ENCODE measurements around the gene FAM118B.
"Not testable (repeated sequence)": the region's sequence is repeated elsewhere in the genome, so short reads cannot be mapped to it uniquely, and the experiment has no call there.

The FAM118B gene

DNA sequence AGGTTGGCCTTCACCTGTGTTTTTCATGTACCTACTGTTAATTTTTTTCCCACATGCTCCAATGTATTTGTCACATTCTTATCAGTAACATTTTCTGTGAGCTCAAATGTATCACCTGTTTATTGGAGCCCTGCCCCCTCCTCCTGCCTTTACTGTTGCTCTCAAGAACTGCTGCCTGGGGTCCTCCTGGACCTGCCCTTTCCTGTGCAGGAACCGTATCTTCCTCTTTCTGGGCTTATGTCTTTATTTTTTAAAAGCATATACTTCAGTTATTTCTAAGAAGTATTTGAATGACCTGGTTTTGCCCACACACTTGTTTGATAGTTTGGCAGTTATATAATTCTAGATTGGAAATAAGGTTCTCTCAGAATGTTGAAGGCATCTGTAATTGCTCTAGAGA lies 5.9 kb downstream of the FAM118B start:
- no peak for DNase-seq (ENCODE audit: low read depth in 2 of 2)

GRCh38 chr11:126219547-126219946 lies 8.0 kb downstream of the FAM118B start:
- DNase-seq (ENCODE audit: low read depth in 2 of 2) = no peak

GRCh38 chr11:126224647-126225294 lies 13.2 kb downstream of the FAM118B start:
- DNase-seq (ENCODE audit: low read depth in 2 of 2) = no peak

DNA sequence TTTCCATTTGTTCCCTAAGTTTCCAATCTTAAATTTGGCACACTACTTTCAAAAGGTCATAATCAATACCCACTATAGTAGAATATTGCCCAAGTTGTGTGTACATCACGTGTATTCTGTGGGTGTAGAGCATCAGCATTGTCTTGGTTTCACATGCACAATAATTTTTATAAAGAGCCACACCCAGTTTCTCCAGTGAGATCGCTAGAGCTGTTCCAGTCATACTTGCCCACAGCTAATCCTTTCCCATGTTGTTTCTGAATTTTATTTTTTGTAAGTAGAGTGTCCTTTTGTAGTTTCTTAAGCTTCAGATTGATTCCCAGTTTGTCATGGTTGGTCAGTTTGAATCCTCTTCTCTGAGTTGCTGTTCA lies 13.7 kb downstream of the FAM118B start:
- DNase-seq (ENCODE audit: low read depth in 2 of 2) = no peak

DNA sequence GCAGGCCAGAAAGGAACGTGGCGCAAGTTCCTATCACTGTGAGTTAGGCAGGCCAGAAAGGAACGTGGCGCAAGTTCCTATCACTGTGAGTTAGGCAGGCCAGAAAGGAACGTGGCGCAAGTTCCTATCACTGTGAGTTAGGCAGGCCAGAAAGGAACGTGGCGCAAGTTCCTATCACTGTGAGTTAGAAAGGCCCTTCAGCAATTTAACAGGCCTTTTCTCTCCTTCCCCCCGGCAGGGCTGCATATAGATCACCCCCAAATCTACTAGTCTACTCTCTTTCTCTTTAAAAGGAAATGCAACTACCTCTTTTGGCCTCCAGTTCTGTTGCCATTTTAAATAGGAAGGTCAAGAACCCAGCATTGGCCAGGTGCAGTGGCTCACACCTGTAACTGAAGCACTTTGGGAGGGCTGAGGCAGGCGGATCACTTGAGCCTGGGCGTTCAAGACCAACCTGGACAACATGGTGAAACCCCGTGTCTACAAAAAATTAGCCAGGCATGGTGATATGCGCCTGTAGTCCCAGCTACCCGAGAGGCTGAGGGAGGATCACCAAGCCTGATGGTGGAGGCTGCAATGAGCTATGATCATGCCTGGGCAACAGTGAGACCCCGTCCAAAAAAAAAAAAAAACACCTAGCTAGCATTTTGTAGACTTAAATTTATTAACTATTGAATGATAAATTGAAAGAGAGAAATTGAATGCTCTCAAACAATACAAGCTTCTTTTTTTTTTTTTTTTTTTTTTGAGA lies 14.9 kb downstream of the FAM118B start:
- DNase-seq (ENCODE audit: low read depth in 2 of 2) = no peak

DNA sequence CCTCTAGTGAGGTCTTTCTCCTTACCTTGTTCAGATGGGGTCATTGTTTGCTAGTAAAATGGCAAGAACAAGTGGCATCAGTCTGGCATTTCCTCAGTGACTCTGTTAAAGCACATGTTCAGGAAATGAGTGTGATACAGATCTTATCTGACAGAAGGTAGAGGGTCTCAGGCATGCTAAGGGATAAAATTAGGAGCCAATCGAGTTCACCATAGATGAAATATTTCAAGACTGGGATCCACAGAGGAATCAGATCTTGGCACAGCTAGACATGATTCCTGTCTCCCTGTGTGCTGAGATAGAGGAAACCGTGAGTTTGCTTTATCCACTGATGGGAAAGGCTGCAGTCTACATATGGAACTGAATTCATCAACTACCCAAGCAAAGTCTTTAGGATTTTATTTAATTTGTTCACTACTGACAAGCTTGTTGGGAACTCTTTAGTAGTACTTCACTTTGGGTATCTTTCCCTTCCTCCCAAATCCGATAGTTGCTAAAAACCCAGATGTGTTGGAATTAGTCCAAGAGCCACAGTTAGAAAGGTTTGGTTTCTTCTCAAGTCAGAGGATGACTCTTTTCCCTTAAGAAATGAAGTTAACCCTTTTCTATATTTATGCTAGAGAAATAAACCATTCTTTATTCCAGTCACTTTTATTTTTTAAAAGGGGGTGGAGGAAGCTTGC lies 18.4 kb downstream of the FAM118B start:
- no peak for DNase-seq (ENCODE audit: low read depth in 2 of 2)

GRCh38 chr11:126231725-126232459 lies 20.3 kb downstream of the FAM118B start:
- no peak for DNase-seq (ENCODE audit: low read depth in 2 of 2)

- no peak for DNase-seq (ENCODE audit: low read depth in 2 of 2)
Measured at GRCh38 chr11:126232683-126233082, 21.1 kb downstream of the FAM118B start.

DNA sequence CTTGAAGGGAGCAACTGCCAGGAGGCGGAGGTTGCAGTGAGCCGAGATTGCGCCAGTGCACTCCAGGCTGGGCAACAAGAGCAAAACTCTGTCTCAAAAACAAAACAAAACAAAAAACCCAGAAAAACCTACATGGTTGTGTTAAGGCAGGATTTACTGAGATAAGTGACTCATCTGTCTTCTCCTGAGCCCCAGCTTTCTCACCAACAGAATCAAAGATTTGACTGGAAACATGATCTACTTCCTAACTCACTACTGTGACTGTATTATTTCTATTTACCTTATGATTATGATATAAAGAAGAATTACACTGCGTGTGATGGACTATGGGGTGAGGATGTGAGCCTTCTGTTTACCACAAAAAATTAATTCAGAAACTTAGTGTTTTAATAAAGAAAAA lies 21.8 kb downstream of the FAM118B start:
- no peak for DNase-seq (ENCODE audit: low read depth in 2 of 2)

- DNase-seq (ENCODE audit: low read depth in 2 of 2) = no peak
Measured at GRCh38 chr11:126246636-126247035, 35.1 kb downstream of the FAM118B start.

DNA sequence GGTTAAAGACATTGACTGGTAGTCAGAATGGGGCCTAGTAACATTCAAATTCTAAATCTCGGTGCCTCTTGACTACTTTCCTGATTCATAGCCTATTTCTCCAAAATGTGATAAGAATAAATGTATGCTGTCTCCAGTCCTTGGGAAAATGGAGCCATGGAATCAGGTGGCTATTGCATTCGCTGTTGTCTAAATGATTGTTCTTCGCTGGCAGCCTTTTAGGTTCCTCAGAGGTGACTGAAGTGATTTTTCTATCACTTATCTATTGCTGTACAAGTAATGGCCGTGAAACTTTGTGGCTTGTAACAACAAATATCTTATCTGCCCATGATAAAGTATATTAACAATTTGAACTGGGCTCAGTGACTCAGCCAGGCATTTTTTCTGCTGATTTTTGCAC lies 41.7 kb downstream of the FAM118B start:
- DNase-seq (ENCODE audit: low read depth in 2 of 2) = no peak

DNA sequence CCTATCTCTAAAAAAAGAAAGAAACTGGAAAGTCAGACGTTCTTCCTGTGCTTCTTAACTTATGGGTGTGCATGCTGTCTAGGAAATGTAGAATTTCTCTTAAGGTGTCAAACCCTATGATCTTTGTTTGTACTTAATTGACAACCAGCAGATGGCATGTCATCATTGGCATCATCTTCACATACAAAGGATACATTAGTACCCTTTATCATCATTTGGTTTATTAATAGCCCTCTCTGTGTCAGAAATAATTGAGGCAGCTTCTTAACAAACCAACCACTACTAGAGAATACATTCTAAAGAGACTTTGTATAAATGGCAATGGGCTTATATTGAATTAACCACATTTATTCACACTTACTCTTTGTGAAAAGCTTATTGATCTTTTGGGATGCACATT lies 43.2 kb downstream of the FAM118B start:
- no peak for DNase-seq (ENCODE audit: low read depth in 2 of 2)

DNA sequence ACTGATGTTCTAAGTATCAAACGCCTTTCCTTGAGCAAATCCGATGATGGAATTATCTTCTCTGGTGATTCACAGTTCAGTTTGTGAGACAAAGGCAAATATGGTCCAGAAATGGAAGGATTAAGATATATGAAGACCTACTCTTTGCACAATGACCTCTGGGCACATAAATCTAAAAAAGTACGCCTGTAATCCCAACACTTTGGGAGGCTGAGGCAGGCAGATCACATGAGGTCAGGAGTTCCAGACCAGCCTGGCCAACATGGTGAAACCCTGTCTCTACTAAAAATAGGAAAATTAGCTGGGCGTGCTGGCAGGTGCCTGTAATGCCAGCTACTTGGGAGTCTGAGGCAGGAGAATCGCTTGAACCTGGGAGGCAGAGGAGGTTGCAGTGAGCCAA lies 43.9 kb downstream of the FAM118B start:
- not testable (repeated sequence) for DNase-seq (ENCODE audit: low read depth in 2 of 2)

GRCh38 chr11:126256216-126256615 lies 44.6 kb downstream of the FAM118B start:
- DNase-seq (ENCODE audit: low read depth in 2 of 2) = no peak

GRCh38 chr11:126257144-126257543 lies 45.6 kb downstream of the FAM118B start:
- DNase-seq (ENCODE audit: low read depth in 2 of 2) = no peak

DNA sequence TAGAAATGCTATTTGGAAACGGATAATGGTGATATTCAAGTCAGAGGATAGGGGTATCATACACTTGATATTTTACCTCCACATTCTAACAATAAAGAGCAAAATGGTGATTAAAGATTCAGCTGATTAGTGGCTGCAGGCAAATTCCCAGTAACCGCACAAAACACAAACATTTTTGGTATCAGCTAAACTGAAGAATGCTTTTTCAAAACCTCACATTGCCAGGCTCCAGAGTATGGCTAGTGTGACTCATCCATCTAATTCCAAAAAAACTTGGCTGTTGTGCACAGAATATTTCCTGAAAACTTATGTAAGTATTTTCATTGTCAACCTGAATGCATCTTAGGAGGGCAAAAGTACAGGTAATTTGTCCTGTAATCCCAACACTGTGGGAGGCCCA lies 46.2 kb downstream of the FAM118B start:
- DNase-seq (ENCODE audit: low read depth in 2 of 2) = no peak

- no peak for DNase-seq (ENCODE audit: low read depth in 2 of 2)
Measured at GRCh38 chr11:126262216-126262615, 50.6 kb downstream of the FAM118B start.

DNA sequence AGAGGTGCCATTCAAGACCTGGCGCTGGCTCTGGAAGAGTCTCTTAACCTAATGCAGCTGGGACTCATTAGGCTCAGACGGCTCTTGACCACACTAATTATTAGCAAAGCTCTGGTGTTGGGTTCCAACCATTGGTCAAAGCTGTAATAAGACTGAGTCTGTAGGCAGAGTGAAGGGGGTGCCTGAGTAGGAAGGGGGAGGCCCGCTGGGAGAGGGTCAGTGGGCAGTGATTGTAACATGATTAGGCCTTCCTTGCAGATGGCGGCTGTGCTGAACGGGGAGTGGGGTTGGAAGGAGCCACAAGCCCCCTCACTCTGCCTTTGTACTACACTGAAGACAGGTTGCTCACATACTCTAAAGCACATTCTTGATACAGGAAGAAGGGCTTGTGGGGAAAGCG lies 51.9 kb downstream of the FAM118B start:
- DNase-seq (ENCODE audit: low read depth in 2 of 2) = no peak

GRCh38 chr11:126265811-126266210 lies 54.2 kb downstream of the FAM118B start:
- no peak for DNase-seq (ENCODE audit: low read depth in 2 of 2)

DNA sequence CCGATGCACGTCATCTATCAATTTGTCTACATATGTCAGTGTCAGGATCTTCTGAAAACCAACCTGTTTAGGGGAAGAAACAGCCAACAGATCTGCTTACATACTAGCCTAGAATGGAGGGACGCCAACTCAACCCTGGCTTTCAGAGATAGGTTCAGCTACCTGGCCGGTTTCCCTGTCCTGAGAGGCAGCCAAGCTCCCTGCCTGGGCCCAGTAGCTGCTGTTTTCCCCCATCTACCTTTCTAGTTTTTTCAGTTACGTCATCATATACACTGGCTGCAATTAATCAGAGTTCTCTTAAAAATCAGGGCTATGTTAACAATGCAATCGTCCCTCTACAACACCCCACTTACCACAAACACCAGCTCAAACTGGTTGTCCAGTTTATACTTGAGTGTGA lies 56.1 kb downstream of the FAM118B start:
- no peak for DNase-seq (ENCODE audit: low read depth in 2 of 2)

GRCh38 chr11:126268361-126268707 lies 56.8 kb downstream of the FAM118B start:
- no peak for DNase-seq (ENCODE audit: low read depth in 2 of 2)
